Measurements from ENCODE around the gene PRKCH. TPM values are rescaled to one million over a fixed set of nuclear protein-coding genes. Genes with fewer than 3 reads are reported as not detected.

The PRKCH gene
- polyA plus RNA-seq, 2 of the 4 experiments (the other 2 are of a cell fraction): 10.0 to 10.2 TPM

GRCh38 chr14:61477712-61478462, 156.5 kb downstream of the PRKCH start (continued):
- TF ChIP-seq ESRRA (IDR thresholded peaks at IDR 0.05; ENCODE audit: borderline replicate concordance, low read length) (no peak), ATOH8 (CRISPR knock-in tag; IDR thresholded peaks at IDR 0.05; ENCODE audit: low read depth) (peak; percentile 98), BHLHE40 (IDR thresholded peaks at IDR 0.05; ENCODE audit: low read depth, low read length) (no peak), FOXS1 (CRISPR knock-in tag; IDR thresholded peaks at IDR 0.05) (no peak), CHD2 (IDR thresholded peaks at IDR 0.05; ENCODE audit: low read length, partially characterized antibody) (no peak), NFE2L2 (conservative IDR thresholded peaks at IDR 0.05; ENCODE audit: low read length) (no peak), TP53 (CRISPR knock-in tag; IDR thresholded peaks at IDR 0.05) (0 out of 2 replicates have a peak, but pooled peaks have one; percentile 73), PBX3 (IDR thresholded peaks at IDR 0.05) (no peak), RCOR1 (IDR thresholded peaks at IDR 0.05; ENCODE audit: low read depth, low read length) (no peak), FOSB (CRISPR knock-in tag; IDR thresholded peaks at IDR 0.05) (0 out of 2 replicates have a peak, but pooled peaks have one; percentile 28), EHMT2 (IDR thresholded peaks at IDR 0.05; ENCODE audit: low read depth) (no peak), ZNF302 (CRISPR knock-in tag; IDR thresholded peaks at IDR 0.05) (no peak), KDM1A (IDR thresholded peaks at IDR 0.05; ENCODE audit: low read depth) (peak; percentile 28; the same call in 1 of the 2 replicates), POLR2A (IDR thresholded peaks at IDR 0.05; ENCODE audit: low read length) (no peak), MYC (IDR thresholded peaks at IDR 0.05; ENCODE audit: borderline replicate concordance, low read length) (no peak), NPAS2 (CRISPR knock-in tag; IDR thresholded peaks at IDR 0.05; ENCODE audit: borderline replicate concordance) (no peak), RNF2 (IDR thresholded peaks at IDR 0.05; ENCODE audit: borderline replicate concordance, low read depth) (no peak), HEYL (CRISPR knock-in tag; IDR thresholded peaks at IDR 0.05) (peak; percentile 52; the same call in 1 of the 2 replicates), JUNB (IDR thresholded peaks at IDR 0.05) (no peak), ZC3H11A (IDR thresholded peaks at IDR 0.05) (no peak), RARB (CRISPR knock-in tag; IDR thresholded peaks at IDR 0.05) (peak; percentile 41), CEBPB (IDR thresholded peaks at IDR 0.05) (no peak)
- TF ChIP-seq, protein P1, sequence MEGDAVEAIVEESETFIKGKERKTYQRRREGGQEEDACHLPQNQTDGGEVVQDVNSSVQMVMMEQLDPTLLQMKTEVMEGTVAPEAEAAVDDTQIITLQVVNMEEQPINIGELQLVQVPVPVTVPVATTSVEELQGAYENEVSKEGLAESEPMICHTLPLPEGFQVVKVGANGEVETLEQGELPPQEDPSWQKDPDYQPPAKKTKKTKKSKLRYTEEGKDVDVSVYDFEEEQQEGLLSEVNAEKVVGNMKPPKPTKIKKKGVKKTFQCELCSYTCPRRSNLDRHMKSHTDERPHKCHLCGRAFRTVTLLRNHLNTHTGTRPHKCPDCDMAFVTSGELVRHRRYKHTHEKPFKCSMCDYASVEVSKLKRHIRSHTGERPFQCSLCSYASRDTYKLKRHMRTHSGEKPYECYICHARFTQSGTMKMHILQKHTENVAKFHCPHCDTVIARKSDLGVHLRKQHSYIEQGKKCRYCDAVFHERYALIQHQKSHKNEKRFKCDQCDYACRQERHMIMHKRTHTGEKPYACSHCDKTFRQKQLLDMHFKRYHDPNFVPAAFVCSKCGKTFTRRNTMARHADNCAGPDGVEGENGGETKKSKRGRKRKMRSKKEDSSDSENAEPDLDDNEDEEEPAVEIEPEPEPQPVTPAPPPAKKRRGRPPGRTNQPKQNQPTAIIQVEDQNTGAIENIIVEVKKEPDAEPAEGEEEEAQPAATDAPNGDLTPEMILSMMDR (IDR thresholded peaks at IDR 0.05): no peak
- TF ChIP-seq, protein P2, sequence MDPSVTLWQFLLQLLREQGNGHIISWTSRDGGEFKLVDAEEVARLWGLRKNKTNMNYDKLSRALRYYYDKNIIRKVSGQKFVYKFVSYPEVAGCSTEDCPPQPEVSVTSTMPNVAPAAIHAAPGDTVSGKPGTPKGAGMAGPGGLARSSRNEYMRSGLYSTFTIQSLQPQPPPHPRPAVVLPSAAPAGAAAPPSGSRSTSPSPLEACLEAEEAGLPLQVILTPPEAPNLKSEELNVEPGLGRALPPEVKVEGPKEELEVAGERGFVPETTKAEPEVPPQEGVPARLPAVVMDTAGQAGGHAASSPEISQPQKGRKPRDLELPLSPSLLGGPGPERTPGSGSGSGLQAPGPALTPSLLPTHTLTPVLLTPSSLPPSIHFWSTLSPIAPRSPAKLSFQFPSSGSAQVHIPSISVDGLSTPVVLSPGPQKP (IDR thresholded peaks at IDR 0.05; ENCODE audit: low read depth, low read length): no peak

Data from A549 (cell line).